DMS114 treated with DMSO at 0.1 percent for 48 hours (cell line): ENCODE data around the gene ABHD6.
"Not testable (repeated sequence)": the region's sequence is repeated elsewhere in the genome, so short reads cannot be mapped to it uniquely, and the experiment has no call there.

ENCODE experiments used
- DNase-seq: peaks from one replicate; lab custom pipeline; 2025; ENCODE audit not compliant: unreplicated experiment; lab: John Stamatoyannopoulos, UW

The ABHD6 gene

DNA sequence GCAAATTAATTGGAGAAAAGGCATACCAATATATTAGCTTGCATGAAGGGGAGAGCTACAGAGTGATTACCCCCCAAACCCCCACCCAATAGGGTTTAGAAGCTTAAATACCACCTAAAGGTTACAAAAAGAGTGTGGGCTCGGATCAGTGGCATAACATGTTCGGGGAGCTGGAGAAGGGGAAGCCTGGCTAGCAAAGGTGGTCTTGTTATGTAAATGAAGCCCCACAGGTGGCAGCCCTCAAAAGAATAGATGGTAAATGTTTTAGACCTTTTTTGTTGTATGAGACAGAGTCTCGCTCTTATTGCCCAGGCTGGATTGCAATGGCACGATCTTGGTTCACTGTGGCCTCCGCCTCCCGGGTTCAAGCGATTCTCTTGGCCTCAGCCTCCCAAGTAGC is 84.2 kb downstream of the ABHD6 start:
- DNase-seq, result no peak

DNA sequence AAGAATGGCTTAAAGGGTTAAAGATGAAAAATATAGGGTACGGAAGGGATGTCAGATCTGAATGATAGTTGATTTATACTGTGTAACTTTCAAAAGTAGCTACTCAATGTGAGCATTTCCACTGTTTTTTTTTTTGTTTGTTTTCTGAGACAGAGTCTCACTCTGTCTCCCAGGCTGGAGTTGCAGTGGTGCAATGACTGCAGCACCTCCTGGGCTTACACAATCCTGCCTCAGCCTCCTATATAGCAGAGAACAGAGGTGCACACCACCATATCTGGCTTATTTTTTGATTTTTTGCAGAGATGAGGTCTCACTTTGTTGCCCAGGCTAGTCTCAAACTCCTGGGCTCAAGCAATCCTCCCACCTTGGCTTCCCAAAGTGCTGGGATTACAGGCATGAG is 85.2 kb downstream of the ABHD6 start:
- no peak for DNase-seq

DNA sequence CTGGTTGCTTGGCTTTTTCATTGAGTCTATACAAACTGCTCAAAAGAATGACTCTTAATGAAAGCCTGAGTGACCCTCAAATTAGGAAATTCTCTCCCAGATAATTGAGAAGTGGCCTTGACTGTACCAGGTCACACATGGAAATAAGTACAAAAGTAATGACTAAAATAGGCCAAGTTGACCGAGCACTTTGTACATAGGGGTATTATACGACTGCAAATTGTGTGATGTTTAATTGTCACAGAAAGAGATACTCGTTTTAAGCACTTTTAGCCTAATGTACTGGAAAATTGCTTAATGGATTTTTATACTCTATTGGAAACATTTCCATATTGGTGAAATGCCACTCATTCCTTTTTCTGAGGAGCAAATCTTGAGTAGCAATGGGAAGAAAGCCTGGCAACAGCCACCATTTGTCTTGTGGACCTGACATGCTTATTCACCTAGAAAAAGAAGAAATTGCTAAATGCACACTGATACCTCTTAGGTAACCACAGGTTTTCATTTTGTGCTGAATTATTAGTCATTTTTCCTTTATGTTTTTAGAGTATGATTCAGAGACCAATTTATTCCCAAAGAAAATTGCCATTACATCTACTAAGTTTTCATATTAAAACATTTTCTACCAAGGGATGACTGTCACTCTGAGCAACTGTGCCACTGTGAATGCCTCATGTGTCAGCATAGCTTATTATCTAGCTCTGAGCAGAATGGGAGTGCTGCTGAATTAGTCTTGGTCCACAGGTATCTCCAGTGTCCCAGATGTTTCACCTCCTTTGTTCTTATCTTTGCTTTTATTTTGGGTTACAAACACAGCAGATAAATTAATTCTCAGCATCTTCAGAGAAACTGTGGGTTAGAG is 86.2 kb downstream of the ABHD6 start:
- peak; percentile 79 for DNase-seq

DNA sequence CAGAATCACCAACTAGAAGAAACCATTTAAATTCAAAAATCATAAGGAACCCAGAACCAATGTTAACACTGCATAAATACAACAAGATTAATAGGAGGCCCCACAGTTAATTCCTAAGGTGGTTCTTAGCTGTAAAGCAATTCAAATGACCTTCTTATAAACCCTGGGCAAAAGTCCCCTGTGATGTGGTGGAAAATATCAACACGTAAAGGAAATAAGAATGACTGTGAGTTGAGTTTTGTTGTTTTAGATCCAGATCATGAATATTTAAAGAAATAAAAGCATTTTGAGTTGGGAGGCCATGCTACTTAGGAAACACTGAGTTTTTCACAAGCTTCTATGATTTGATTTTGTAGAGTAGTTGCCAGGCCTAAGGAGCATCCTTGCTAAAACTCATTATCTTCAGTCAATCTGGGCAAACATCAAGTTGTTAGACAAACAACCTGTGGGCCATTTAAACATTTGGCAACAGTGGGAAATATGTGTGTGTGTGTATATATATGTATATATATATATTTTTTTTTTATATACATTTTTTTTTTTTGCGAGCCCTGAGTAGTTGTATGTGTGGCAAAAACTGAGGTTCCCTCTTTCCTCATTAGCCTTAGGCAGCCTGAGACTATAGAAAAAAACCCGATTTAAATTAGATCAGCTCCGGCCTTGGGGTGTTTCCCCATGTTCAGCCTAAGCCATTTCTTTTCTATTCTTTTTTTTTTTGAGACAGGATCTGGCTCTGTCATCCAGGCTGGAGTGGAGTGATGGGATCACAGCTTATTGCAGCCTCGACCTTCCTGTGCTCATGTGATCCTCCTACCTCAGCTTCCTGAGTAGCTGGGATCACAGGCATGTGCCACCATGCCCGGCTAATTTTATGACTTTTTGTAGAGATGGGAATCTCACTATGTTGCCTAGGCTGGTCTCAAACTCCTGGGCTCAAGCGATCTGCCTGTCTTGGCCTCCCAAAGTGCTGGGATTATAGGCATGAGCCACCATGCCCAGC is 87.1 kb downstream of the ABHD6 start:
- DNase-seq, result no peak

DNA sequence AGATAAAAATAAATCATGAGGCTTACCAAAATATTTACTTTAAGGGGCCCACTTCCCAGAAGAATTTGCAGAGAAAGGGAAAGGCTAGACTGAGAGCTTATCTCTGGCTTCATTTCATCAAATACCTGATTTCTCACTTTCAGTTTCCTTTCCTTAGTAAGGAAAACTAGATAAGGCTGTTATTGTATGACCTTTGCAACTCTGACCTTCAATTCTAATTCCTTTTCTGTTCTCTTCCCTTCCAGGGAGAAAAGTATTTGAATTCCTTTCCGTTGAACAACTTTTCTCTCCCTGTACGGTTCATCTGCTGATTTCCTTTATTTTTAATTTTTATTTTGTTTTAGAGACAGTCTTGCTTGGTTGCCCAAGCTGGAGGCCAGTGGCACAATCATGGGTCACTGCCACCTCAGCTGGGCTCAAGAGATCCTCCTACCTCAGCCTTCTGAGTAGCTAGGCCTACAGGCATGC is 88.0 kb downstream of the ABHD6 start:
- no peak for DNase-seq

DNA sequence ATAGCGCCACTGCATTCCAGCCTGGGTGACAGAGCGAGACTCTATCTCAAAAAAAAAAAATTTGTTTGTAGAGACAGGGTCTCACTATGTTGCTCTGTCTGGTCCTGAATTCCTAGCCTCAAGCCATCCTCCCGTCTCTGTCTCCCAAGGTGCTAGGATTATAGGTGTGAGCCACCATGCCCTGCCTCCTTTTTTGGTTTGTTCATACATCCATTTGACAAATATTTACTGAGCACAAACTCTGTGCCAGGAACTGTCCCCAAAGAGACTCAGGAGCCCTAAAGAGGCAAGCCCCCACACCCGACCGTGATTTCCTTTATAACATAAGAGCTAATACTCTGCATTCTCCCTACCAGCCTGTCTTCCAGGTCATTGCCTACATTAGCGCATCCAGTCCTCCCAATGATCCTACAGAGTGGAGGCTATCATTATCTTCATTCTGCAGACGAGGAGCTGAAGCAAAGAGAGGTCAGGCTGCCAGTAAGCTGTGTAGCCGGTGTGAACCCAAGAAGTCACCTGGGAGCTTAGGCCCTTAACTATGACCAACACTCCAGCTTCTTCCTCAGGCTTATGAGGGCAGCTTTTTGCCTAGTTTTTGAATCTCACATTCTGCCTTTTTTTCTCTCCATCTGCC is 88.8 kb downstream of the ABHD6 start:
- DNase-seq, result no peak

DNA sequence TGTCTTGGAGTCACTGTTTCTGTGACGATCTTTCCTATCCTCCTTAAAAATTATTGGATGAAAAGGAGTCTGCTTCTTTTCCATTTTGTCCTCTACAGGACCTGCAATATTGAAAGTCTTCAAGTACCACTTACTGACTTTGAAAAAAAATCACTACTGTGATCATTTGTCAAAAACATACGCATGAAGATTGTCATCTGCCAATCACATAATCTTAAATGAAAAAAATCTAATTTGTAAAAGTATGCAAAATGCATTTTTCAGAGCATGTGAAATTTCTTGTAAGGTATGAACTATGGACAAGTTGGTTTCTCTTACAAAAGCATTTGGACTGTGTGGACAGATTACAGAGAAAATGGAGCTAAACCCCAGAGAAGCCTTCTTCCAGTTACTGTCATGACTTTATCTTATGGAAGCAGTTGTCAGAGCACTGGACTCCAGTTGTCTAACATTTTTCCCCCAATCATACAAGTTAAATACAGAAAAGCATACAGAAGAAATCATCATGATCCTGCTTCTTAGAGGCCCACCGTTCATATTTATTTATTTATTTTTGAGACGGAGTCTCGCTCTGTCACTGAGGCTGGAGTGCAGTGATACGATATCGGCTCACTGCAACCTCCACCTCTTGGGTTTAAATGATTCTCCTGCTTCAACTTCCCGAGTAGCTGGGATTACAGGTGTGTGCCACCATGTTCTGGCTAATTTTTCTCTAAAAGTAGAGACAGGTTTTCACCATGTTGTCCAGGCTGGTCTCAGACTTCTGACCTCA is 91.7 kb downstream of the ABHD6 start:
- no peak for DNase-seq

DNA sequence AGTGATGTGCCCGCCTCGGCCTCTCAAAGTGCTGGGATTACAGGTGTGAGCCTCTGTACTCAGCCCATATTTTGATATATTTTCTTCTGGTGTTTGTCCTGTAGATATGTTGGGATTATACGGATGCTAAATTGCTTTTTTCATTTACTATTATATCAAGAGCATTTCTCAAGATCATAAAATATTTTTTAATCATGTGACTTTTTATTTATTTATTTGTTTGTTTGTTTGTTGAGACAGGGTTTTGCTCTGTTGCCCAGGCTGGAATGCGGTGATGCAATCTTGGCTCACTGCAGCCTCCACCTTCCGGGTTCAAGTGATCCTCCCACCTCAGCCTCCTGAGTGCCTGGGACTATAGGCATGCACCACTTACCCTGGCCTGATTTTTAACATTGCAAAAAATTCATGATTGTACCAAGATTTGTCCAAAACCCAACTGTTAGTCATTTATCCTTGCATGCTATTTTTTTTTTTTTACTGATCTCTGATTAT is 92.4 kb downstream of the ABHD6 start:
- no peak for DNase-seq

DNA sequence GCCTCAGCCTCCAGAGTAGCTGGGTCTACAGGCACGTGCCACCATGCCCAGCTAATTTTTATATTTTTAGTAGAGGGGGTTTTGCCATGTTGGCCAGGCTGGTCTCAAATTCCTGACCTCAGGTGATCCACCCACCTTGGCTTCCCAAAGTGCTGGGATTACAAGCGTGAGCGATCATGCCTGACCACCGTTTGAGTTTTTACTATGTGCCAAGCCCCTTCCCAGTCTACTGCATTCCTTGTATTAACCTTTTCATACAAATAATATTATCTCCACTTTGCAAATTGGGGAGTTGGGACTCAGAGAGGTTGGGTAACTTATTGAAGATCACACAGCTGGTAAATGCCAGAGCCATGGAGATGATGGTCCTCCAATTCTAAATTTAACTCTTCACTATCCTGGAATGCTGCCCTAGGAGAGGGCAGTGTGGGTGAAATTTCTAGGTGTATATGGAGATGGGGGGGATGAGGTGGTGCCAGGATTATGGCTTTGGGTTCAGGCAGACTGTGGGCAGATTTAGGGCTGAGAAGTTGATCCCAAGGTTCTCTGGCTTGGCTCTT is 94.1 kb downstream of the ABHD6 start:
- DNase-seq, result no peak

DNA sequence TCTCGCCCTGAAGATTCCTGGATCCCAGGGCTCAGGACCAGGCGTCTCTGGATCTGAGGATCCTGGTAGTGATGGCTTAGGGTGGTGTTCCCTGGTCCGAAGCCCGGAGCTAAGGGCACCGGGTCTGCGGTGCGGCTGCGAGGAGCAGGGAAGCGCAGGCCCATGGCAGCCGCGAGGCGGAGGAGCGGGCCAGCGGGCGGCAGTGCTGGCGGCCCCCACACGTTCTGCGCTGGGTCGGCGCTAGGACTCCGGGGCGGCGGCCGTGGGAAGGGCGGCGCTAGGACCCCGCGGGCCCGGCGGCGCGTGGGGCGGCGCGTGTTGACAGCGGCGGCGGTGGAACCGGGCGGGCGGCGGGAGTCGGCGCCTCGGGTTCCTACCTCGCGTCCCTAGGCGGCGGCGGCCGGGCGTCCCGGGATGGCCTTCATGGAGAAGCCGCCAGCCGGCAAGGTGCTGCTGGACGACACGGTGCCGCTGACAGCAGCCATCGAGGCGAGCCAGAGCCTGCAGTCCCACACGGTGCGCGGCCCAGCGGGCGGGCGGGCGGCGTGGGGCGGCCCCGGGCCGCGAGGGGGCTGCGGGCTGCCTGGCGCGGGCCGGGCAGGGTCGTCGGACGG is 95.1 kb downstream of the ABHD6 start, which contains the start of gene PXK:
Gene PXK, plus strand, starts transcription at position 318 of the 614 bp plus-strand sequence. Its CDS starts 97 bp downstream, at position 415.
- peak; percentile 40 for DNase-seq

DNA sequence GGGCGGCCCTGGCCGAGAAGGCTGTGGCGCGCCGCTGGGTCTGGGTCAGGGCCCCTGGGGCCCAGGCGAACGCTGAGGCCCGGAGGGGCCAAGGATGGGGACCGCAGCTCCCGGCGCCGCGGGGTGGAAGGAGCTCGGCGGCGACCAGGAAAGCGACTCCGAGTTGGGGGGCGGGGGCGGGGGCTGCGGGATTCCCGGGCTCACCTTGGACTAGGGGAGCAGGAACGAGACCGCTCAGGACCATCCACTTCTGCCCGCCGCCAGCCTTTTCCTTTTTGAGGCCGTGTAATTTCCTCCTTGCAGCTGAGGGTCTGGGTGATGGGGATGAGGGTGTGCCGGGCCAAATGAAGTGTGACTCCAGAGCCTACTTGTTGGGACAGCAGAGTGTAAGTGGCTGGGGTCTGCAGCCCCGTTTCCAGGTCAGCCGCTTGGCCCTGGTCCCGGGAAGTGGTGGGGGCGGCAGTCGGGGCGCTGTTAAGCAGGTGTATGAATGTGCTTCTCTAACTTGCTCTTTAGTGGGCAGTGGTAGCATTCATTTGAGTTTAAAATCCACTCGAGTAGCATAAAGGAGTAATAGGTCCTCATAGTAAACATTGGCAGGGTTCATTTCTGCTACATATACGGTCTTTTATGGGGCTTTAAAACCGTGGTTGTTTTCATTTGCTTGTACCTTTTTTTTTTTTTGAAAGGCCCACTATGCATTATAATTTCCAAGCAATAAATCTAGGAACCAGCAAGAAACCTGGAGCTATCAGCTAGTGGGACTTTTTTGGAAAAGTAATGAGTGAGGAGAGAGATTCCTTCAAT is 95.8 kb downstream of the ABHD6 start:
- DNase-seq, result no peak

DNA sequence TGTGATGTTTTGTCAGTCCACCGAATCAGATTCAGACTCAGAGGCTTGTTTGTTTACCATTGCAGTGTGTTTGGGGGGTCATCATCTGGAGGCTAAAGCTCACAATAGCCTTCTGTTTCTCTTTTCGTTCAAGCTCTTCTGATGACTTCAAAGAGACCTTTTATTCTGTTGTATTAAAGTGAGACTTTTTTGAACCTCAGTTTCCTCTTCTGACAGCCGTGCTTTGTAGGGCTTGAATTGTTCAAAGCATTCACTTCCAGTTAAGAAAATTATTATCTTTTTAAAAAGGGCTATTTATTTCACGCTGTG is 96.4 kb downstream of the ABHD6 start:
- DNase-seq, result no peak

DNA sequence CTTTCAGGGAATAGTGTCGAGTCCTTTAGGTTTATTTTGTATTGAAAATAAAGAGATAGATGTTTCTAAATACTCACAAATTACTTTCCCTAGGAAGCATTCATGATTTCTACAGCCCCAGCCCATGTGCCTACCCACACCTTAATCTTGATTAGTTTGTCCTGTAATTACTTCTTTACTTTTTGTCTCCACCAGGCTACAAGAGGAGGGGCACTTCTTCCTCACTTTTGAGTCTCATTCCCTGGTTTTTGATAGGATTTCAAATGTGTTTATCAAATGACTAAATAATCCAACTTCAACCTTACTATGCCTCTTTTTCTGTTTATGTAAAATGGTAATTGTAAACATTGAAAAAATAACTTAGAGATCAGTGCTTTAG is 96.9 kb downstream of the ABHD6 start:
- DNase-seq, result no peak

DNA sequence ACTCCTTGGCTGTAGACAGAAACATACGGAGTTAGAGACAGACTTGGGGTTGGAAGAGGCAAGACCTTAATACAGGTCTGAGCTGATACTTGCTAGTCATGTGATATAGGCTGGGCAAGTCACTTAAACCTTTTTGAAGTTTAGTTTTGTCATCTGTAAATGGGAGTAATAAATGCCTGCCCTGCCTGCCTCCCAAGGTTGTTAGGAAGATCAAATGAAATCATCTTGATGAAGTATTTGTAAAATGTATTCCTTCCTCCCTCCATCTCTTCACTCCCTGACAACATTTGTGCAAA is 98.0 kb downstream of the ABHD6 start:
- DNase-seq, result peak; percentile 22

DNA sequence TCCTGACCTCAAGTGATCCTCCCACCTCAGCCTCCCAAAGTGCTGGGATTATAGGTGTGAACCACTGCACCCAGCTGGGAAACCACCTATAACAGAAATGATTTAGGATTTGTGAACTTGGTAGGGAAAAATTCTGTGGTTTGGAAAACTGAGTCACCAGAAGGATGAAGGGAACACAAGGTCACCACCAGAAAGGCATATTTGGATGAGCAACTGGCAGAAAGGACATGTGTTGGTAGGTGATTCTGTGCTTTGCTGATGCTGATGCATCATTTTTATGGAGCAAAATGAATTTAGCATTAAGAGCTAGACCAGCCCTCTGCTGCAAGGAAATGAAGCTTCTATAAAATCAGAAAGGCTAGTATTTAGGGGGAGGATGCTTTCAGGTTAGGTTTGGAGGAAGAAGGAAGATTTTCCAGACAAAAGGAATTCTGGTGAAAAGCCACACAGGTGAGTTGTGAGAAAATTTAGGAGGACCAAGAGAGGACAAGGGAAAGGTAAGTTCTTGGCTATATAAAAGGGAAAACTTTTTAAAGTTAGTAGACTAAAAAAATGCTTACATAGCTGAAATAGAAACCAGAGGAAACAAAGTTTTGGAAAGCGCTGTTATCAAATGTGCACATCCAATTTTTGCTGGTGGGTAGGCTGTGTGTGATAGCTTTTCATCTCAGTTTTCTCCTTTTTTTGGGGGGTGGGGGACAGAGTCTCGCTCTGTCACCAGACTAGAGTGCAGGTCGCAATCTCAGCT is 98.7 kb downstream of the ABHD6 start:
- no peak for DNase-seq

DNA sequence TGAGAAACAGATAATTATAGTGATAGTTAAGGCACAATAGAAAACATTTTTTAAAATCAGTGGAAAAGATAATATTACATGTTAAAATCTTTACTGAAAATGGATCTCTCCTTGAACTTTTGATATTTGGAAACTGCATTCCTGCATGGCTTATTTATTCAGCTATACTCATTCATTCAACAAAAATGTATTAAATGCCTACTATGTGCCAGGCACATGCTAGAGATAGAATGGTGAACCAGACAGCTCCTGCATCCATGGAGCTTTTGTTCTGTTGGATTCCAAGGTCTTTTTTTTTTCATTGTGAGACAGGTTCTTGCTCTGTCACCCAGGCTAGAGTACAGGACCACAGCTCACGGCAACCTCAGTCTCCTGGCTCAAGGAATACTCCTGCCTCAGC is 99.6 kb downstream of the ABHD6 start:
- DNase-seq, result no peak

DNA sequence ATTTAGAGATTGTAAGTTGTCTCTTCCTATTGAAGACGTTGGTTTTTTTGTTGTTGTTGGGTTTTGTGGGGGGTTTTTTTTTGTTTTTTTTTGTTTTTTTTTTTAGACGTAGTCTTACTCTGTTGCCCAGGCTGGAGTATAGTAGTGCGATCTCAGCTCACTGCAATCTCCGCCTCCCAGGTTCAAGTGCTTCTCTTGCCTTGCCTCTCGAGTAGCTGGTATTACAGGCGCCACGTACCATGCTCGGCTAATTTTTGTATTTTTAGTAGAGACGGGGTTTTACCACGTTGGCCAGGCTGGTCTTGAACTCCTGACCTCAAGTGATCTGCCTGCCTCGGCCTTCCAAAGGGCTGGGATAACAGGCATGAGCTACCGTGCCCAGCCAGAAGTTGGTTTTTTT is 101.6 kb downstream of the ABHD6 start:
- DNase-seq, result not testable (repeated sequence)

DNA sequence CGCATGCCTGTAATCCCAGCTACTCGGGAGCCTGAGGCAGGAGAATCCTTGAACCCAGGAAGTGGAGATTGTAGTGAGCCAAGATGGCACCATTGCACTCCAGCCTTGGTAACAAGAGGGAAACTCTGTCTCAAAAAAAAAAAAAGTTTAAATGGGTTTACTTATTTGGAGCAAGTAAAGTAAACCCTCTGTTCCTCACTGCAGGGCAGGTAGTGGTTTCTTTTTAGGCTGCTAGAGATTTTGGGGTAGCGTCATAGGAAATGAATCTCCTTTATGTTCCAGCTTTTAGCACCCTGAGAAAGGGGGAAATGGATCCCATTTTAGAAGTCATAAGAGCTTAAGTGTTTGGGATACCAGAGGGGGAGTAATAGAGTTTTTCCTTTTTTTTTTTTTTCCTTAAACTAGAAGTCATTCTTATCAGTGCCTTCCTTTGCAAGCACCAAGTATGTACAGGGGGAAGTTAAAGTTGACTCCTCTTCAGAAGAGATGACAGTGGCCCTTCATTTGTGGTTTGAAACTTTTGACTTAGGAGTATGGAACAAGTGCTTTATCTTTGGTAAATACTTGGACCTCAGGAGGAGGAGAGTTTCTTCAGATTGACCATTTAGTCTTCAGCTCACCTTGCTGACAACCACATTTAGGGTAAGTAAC is 103.1 kb downstream of the ABHD6 start:
- no peak for DNase-seq
